Activated CD4-positive, alpha-beta T cell treated with anti-CD3 and anti-CD28 coated beads, Interleukin-2, Interleukin-4, amounts not matched to agents 100 ng/mL and 50 ng/mL, durations not matched to agents 16 hours and 8 hours (primary cell): ENCODE measurements around the gene GTF2A1.

Experiments used
- DNase-seq: peaks from one replicate; pipeline ENCODE4 v3.0.0-alpha.2; 2020; ENCODE audit warnings: low spot score

GTF2A1 gene

GRCh38 chr14:81177225-81177624 is 43.5 kb downstream of the GTF2A1 start:
- no peak for DNase-seq

DNA sequence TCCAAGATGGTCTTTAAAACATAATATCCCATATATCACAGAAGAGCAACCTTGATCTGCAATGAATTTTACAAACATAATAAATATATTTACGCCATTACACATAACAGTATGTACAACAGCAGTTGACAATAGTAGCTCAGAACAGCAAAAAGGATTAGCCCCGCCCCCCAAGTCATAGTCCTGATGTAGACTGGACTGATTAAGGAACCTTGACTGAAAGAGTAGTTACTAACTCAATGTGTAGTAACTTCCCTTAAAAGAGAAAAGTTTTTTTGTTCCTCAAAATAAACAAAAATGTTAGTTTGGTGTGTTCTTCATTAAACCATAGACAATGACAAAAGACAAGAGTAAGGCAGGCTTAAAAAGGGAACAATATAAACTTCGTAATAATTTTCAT is 44.5 kb downstream of the GTF2A1 start:
- DNase-seq, result no peak

DNA sequence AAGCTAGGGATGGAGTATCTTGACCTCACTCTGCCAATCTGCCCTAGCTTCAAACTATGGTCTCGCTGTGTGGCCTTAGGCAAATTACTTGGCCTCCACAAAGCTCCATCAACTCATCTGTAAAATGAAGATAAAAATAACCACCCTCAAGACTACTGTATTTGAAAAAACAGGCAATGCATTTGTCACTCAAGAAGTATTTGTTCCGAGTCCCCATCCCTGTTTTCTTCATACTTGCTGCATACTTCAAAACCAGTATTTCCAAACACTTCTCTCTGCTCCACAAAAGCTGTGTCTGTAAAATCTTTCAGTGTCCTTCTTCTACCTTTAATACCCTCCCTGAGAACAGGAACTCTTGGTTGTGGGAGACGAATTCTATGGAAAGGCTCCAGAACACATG is 47.9 kb downstream of the GTF2A1 start:
- no peak for DNase-seq

GRCh38 chr14:81172353-81172752 is 48.4 kb downstream of the GTF2A1 start:
- no peak for DNase-seq

DNA sequence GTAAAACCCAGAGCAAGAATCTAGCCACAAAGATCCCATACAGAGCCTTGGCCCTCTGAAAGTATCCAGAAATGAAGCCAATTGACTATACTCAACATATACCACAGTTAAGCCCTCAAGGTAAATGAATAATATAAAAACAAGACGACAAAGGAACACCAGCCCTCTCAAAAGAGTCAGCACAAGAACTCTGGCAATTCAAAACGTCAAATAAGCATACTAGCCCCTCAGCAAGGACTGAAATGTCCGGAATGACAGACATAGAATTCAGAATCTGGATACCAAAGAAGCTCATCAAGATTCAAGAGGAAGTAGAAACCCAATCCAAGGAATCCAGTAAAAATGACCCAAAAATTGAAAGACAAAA is 49.9 kb downstream of the GTF2A1 start:
- DNase-seq, result no peak

DNA sequence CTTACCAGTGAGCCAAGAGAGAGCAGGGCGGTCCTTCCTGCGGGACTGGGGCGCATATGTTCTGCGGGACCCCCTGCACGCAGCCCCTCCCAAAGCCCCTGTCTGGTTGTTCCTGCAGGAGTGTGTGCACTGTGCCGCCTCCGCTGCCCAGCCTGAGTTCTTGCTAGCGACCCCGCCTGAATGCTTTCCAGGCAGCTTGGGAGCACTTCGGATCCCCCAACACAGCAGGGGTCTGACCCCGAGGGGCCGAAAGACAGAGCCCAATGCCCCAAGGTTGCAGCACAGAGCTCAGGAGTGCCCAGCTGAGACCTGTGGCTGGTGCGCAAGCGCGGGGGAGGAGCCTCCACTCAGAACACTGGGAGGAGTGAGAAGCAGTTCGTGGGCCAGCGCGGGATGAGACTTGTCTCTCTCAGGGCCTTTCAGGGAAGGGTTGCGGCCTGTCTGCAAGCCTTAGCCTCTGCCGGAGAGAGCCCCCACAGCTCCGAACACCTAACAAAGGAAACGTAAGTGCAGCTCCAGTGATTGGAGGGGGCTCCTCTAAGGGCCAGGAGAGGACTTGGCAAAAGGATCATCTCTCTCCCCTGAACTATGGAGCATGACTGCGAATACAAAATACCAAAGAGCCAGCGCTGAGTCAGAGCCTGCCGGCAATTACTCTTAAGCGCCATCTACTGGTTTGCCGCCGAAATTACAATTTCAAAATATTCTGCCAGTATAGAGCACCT is 50.5 kb downstream of the GTF2A1 start:
- DNase-seq, result peak; percentile 88

DNA sequence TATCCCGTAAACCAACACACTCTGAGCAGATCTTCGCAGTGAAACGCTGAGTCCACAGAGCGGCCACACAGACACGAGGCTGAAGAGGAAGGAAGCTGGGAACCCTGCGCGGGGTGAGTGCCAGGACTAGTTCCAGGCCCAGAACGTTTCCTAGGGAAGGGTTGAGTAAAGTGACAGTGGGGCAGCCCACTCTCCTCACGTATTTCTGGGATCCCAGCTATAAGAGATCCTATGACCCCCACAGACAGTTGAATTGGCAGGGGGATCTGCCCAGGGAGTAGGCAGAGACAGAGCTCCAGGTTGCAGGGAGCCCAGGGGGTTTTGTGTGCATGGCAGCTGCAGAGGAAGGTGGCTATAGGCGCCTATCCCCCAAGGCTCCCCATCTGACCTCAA is 51.1 kb downstream of the GTF2A1 start:
- no peak for DNase-seq

GRCh38 chr14:81169267-81169666 is 51.5 kb downstream of the GTF2A1 start:
- DNase-seq, result no peak

DNA sequence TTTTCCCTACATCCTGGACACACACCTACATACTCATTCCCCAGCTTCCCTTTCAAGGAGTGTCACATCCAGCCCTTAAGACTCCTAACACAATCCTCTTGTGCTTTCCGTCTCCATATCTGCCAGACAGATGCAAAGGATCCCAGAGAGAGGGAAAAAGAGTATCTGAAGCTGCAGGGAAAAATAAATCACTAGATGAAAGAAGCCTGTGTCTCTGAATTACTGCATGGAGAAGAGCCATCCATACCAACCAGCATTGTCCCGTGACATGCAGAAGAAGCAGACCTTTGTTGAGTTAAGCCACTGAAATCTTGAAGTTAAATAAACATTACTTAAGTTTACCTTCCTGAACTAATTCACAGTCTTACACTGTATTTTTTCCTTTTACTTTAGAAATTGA is 54.6 kb downstream of the GTF2A1 start:
- no peak for DNase-seq

DNA sequence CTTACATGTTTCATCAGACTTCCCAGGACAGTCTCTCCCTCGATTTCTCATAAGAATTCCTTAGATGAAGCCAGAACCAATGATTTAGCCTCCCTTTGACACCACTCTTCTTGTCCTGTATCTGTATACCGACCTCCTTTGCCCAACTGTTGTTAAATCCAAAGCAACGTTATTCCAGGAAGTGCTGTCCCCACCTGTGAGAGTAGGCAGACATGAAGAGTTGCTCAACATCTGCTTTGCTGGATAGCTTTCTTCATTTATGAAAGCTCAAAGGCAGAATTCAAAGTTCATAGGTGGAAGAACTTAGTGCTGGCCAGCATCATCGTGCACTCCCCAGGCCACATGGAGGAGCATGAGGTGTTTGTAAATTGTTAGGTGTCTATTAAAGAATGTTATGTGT is 55.6 kb downstream of the GTF2A1 start:
- no peak for DNase-seq

GRCh38 chr14:81164167-81164774 is 56.5 kb downstream of the GTF2A1 start:
- DNase-seq, result peak; percentile 84

GRCh38 chr14:81162941-81163340 is 57.8 kb downstream of the GTF2A1 start:
- DNase-seq, result no peak

DNA sequence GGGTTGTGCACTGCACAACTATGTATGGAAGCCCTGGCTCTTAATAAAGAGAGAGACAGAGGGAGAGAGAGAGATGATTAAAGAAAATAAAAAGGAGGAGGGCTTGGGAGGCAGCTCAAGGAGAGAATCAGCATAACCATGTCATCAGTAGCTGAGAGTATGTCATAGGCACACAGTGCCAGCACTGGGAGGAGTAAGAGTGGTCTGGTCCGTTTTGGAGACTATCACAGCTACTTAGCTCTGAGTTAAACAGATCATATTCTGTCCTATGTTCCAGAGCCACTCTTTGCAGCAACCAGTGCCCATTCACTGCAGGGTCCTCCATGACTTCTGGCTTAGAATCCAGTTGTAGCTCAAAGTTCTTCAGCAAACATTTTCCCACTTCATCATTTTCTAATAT is 59.0 kb downstream of the GTF2A1 start:
- no peak for DNase-seq

DNA sequence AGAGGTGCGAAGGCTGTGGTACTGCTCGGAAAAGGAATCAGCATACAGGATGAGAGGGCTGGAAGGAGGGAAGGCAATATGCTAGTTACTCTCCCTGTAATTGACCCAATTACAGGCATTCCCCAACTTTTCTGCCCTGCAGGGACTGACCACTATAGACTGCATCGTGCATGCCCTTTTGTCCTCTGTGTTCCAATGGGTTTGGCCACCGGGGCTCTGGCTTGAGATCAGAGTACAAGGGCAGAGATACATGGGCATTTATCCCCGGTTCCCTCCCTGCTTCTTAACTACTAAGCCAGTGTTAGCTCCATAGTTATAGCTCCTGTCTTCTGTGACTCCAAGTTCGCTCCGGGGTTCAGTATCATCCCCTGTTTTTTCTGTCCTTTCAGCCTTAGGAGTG is 59.7 kb downstream of the GTF2A1 start:
- DNase-seq, result no peak

GRCh38 chr14:81157431-81157830 is 63.3 kb downstream of the GTF2A1 start:
- DNase-seq, result no peak

DNA sequence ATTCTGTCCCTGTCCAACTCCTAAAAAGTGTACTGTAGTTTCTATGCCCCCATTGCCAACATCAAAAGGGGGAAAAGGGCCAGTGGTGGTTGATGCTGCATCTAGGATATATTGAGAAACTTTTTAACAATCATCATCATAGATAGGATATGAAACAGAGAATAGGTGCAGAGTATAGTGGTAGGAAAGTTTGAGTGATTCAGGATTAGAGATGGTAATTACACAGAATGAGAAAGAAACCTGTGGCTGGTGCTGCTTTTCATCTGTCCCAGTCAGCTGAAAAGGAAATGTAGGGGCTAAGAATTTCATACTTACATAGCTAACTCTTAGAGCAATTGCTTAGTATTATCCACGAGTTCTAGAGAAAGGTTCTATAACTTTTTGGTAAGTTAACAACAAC is 67.6 kb downstream of the GTF2A1 start:
- DNase-seq, result peak; percentile 32

DNA sequence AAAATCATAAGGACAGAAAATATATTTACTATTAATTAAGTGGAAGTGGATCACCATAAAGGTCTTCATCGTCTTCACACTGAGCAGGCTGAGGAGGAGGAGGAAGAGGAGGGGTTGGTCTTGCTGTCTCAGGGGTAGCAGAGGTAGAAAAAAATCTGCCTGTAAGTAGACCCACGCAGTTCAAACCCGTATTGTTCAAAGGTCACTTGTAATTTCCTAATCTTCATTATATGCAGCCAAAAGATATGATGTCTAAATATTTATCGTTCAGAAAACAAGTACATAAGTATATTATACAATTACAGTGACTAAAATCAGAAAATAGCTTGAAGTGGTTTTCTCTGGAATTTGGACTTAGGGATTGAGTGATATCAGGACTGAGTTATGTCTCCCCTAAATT is 72.1 kb downstream of the GTF2A1 start:
- no peak for DNase-seq

- no peak for DNase-seq
These were observed 73.4 kb downstream of the GTF2A1 start for GRCh38 chr14:81147140-81147897.

DNA sequence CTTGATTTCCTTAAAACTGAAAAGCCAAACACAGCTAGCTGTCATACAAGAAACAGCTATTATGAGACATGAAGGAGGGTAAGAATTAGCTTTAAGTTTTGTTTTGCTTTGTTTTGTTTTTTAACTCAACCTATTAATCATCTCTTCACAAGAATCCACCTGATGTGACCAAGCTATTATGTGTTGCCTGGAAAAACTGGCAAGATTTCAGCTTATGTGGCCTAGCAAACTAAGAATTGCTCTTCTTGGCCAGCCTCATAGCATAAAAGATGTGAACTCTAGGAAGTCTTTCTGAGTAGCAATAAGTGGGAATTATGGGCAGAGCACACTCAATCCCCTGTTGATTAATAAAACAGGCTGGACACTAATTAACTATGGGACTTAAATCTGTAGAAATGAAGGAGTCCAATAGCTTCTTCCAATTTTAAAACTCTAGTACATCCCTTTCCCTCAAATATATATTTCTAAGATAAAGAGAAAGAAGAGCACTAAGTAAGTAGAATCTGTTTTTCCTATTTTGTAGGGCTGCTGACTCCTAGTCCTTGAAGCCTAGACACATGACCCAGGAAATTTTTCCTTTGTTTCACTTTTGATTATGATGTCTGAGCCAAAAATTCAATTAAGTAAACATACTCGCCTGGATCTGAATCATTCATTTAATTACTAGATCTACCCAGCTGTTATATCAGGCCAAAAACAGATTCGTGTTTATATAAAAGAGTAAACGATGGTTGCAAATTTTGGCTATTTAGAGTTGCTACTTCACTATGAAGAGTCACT is 75.7 kb downstream of the GTF2A1 start:
- DNase-seq, result no peak

GRCh38 chr14:81143793-81144192 is 77.0 kb downstream of the GTF2A1 start:
- no peak for DNase-seq

DNA sequence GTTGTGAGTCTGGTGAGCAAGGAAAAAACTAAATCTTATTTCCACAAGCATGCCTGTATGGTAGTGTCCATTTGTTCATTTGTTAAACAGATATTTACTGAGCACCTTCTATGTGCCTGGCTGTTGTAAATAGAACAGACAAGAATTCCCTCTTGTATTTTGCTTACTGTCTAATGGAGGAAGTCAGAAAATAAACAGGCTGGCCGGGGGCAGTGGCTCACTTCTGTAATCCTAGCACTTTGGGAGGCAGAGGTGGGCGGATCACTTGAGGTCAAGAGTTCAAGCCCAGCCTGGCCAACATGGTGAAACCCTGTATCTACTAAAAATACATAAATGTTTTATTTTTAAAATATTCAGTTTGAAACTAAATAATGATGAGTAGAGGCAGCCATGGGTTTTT is 79.3 kb downstream of the GTF2A1 start:
- DNase-seq, result no peak

DNA sequence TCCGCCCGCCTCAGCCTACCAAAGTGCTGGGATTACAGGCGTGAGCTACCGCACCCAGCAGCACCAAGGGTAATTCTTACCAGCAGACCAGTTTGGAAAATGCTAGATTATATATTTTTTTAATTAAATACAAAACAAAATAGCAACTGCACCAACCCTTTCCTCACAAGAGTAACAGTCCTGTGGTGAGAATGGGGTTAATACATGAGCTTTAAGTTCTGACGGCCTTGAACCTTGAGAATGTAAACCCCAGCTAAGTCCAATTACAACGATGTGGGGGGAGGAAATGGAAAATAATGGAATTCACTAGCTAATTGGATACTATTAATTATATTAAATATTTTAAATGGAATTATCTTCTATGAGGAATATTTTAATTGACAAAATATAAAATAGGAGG is 82.3 kb downstream of the GTF2A1 start:
- no peak for DNase-seq

GRCh38 chr14:81137316-81137715 is 83.4 kb downstream of the GTF2A1 start:
- no peak for DNase-seq
